ENCODE data around the gene MOV10.
A peak's percentile ranks its signal among the peaks of the same experiment; 100 is the strongest.

The MOV10 gene

GRCh38 chr1:112674986-112675727, 698 bp downstream of the MOV10 start:
- DNase-seq, result peak; percentile 5

- DNase-seq, result no peak
Measured at GRCh38 chr1:112675728-112676381, 1.4 kb downstream of the MOV10 start.

- DNase-seq, result no peak
Measured at GRCh38 chr1:112676543-112676942, 2.1 kb downstream of the MOV10 start.

- DNase-seq, result no peak
Measured at GRCh38 chr1:112677501-112677900, 3.0 kb downstream of the MOV10 start.

- no peak for DNase-seq
Measured at GRCh38 chr1:112678605-112679004, 4.1 kb downstream of the MOV10 start.

GRCh38 chr1:112685913-112686312, 11.5 kb downstream of the MOV10 start:
- no peak for DNase-seq

- DNase-seq, result no peak
Measured at GRCh38 chr1:112686417-112686816, 12.0 kb downstream of the MOV10 start.

GRCh38 chr1:112686835-112687234, 12.4 kb downstream of the MOV10 start:
- no peak for DNase-seq

GRCh38 chr1:112687361-112687760, 12.9 kb downstream of the MOV10 start:
- no peak for DNase-seq

GRCh38 chr1:112687785-112688496, 13.5 kb downstream of the MOV10 start:
- no peak for DNase-seq

- DNase-seq, result no peak
Measured at GRCh38 chr1:112688781-112689193, 14.3 kb downstream of the MOV10 start.

GRCh38 chr1:112689196-112689841, 14.9 kb downstream of the MOV10 start:
- no peak for DNase-seq

GRCh38 chr1:112689842-112690237, 15.4 kb downstream of the MOV10 start:
- DNase-seq, result no peak

GRCh38 chr1:112692681-112693080, 18.2 kb downstream of the MOV10 start:
- DNase-seq, result no peak

- DNase-seq, result no peak
Measured at GRCh38 chr1:112693821-112694220, 19.4 kb downstream of the MOV10 start.

- no peak for DNase-seq
Measured at GRCh38 chr1:112694363-112694929, 20.0 kb downstream of the MOV10 start.

GRCh38 chr1:112695276-112695675, 20.8 kb downstream of the MOV10 start:
- no peak for DNase-seq

GRCh38 chr1:112696578-112697314, 22.3 kb downstream of the MOV10 start:
- no peak for DNase-seq

- DNase-seq, result no peak
Measured at GRCh38 chr1:112697781-112698201, 23.3 kb downstream of the MOV10 start.

GRCh38 chr1:112698366-112699310, 24.2 kb downstream of the MOV10 start:
- DNase-seq, result no peak

Data from CD4-positive, alpha-beta T cell treated with Interleukin-4 for 4 hours (primary cell).